Lower leg skin (tissue), 3 donors: ENCODE results near the gene PDZRN3.

Source experiments
- CTCF ChIP-seq, 3 donors: fragments of 450-650 bp; IDR thresholded peaks; one replicate each; pipeline ENCODE4 v1.5.1; 2016; ENCODE audit warnings: antibody characterized with exemption in 3 of 3, mild to moderate bottlenecking in 3 of 3, moderate library complexity in 2 of 3
- POLR2A ChIP-seq, 2 donors: fragments of 450-650 bp; IDR thresholded peaks; one replicate each; pipeline ENCODE4 v1.6.1; 2016 to 2017; ENCODE audit warnings: antibody characterized with exemption in 2 of 2, mild to moderate bottlenecking in 1 of 2, moderate library complexity in 1 of 2

- TF ChIP-seq POLR2A (IDR thresholded peaks at IDR 0.05) (no peak), CTCF (IDR thresholded peaks at IDR 0.05) (no peak)
These were observed 38.8 kb upstream of the PDZRN3 start for GRCh38 chr3:73663495-73663894.
